HG03442 (cell line): Measurements from ENCODE around the gene LOC128125822.
A peak's percentile ranks its signal among the peaks of the same experiment; 100 is the strongest.
"Not testable (repeated sequence)": the region's sequence is repeated elsewhere in the genome, so short reads cannot be mapped to it uniquely, and the experiment has no call there.

Experiments used
- ATAC-seq: cut with Tn5 transposase; IDR thresholded peaks from one replicate; pipeline ENCODE4 v1.9.1; 2021; ENCODE audit warnings: mild to moderate bottlenecking, moderate library complexity; ENCODE audit not compliant: unreplicated experiment

LOC128125822 gene

DNA sequence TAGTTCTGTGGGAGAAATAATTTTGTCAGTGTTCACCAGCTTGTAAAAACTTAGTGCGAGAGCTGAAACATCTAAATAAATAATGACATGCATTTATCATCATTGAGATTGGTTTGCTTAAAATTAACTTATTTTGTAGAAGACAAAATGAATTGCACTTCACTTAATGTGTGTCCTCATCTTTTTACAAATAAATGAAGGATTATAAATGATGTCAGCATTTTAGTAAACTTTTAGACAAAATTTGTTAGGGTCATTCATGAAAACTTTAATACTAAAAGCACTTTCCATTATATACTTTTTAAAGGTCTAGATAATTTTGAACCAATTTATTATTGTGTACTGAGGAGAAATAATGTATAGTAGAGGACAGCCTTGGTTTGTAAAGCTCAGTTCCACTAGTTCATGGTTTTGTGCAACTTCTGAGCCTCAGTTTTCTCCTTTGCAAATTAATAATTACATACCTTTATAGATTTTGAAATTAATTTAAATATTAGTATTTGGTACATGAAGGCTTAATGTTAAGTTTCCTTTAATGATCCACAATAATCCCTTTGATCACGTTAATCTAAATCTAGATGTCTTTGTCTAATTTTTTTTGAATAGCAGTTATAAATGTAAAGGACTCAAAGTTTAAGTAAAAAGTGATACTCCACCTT is 9.2 kb downstream of the LOC128125822 start:
- ATAC-seq: no peak

DNA sequence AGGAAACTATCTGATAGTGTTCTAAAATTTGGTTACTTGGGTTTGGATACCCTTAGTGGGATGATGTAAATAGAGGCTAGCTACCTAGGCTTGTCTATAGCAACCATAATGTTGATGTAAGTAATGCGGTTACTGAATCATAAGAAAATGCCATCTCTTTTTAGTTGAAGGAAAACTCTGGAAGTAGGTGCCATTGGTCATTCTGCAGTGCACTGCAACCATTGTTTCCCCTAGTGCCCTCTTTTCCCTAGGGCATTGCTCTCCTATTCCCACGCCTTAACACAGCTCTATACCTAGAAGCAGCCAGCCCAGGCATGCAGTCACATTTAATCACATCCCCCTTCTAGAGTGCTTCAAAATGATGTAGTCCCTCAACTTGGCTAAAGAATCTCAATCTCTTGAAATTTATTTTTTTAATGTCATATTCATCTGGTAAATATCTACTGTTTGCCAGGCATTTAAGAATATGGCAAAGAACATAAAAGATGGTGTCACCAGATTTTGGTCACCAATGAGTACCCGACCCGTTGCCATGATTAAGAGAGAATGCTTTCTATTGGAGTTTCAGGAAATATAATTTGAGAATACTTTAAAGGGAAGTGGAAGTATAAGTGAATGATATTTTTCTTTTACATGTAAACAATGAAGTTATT is 10.4 kb downstream of the LOC128125822 start:
- no peak for ATAC-seq

DNA sequence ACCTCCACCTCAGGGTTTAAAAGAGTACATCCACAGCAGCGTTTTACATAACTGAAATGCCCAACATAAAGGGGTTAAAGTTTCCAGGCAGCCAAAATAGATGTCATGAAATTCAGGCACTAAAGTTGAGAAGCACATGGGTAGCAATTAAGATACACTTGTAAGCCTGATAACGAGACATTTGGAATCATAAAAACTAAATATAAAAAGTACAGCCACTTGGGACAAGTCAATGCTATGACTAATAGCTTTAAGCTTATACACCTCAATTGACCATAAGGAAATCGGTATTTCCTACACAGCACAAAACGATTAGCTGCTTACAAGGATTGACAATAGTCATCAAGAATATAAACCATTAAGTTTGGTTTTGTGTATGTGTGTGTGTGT is 11.8 kb downstream of the LOC128125822 start:
- ATAC-seq: no peak

DNA sequence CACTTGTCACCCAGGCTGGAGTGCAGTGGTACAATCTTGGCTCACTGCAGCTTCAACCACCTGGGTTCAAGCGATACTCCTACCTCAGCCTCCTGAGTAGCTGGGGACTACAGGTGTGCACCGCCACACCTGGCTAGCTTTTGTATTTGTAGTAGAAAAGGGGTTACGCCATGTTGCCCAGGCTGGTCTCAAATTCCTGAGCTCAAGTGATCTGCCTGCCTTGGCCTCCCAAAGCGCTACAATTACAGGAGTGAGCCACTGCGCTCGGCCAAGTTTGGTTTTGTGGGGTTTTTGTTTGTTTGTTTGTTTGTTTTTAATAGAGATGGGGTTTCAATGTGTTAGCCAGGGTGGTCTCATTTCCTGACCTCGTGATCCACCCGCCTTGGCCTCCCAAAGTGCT is 12.3 kb downstream of the LOC128125822 start:
- no peak for ATAC-seq

DNA sequence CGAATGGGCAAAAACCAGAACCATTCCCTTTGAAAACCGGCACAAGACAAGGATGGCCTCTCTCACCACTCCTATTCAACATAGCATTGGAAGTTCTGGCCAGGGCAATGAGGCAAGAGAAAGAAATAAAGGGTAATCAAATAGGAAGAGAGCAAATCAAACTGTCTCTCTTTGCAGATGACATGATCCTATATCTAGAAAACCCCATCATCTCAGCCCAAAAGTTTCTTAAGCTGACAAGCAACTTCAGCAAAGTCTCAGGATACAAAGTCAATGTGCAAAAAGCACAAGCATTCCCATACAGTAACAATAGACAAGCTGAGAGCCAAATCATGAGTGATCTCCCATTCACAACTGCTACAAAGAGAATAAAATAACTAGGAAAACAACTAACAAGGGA is 13.4 kb downstream of the LOC128125822 start:
- not testable (repeated sequence) for ATAC-seq

DNA sequence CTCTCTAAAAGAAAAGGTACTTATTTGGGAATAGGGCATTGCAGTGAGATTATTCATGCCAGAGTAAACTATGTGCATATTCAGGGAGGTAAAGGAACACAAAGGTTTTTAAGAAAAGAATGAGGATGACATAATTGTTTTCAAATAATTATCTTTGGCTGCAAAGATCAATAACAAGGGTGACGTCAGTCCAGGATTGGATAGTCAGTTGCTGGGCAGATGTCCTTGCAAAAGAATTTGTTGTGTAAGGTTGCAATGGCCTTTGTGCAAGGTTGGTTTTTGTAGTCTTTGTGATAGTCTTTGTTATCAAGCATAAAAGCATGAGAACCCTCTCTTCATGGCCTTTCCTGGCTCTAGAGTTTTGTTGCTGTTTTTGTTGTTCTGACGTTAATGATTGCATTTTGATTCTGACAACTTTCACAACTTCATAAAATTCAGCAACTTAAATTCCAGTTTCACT is 17.7 kb downstream of the LOC128125822 start:
- ATAC-seq: no peak

DNA sequence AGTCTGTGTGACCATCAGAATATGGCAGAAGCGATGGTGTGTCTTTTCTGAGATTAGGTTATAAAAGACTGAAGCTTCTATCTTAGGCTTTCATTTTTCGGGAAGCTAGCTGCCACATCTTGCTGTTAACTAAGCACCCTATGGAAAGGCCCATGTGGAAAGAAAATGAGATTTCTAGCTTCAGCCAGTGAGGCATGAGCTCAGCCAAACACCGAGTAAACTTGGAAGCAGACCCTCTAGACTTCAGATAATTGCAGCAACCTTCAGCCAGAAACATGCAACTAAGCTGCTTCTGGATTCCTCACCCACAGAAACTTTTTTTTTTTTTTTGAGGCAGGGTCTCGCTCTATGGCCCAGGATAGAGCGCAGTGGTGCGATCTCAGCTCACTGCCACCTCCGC is 20.6 kb downstream of the LOC128125822 start:
- ATAC-seq: no peak

DNA sequence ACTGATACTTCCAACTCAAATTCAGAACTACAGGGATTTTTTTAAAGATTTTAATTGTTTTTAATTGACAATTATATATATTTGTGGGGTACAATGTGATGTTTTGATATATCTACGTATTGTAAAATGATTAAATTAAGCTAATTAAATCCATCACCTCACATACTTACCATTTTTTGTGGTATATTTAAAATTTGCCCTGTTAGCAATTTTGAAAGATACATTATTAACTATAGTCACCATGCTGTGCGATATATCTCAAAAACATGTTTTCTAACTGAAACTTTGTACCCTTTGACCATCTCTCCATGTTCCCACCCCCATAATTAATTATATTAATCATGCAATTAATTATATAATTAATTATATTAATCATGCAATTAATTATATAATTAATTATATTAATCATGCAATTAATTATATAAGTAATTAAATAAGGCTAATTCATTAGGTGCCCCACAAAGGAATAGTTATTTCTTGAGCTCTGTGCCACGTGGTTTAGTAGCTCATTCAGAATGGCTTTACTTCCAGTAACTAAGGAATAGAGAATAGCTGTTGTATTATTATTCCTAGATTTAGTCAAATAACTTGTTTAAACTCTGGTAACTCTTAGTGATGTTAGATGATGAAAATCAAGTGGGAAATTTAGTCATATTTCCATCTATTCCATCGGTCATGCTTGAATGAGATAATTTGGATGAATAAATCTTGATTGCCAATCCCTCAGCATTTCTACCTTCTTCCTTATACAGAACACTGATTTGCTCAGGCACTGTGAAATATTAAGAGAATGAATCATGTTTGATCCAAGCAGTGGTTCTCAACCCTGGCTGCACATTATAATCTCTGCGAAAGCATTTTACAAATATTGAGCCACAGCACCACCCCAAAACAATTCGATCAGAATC is 25.1 kb downstream of the LOC128125822 start:
- no peak for ATAC-seq

DNA sequence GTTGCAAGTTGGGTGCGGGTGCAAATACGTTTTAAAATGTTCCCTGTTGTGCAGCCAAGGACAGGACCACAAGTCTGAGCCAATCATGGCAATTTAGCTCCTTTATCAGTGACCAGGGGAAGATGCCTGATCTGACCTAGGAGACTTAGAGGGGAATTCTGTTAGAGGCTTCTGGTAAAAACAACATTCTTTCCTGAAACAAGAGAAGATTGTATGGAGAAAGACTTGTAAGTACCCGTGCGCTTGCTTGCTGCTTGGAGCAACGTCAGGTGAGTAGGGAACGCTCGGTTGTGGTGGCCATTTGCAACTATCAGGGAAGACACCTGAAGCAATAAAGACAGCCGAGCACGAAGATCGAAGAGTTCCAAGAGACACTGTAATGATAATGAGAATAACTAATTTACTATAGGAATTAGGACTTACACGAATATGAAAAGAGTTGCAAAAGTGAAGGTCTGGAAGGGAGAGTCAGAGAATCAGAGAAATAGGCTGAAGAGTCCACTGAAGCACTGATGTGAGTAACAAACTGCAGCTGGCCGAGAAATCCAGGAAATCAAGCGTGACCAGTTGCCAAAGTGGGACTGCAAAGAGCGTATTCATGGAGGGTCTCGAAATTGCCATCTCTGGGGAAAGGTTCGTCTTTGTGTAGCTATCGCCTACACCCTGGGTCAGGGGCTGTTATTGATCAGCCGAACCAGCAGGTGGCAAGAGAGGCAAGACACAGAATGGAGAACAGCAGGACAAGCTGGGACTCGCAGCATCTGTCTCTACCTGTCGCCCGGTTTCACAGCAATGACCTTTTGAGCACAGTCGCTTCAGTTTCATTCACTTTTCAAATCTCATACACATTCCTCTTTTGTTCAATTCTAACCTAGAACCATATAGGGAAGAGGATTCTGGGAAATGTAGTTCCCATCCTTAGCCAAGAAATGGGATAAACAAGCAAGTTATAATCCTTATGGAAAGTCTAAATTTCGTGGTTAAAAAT is 26.1 kb downstream of the LOC128125822 start:
- peak; percentile 100 for ATAC-seq

DNA sequence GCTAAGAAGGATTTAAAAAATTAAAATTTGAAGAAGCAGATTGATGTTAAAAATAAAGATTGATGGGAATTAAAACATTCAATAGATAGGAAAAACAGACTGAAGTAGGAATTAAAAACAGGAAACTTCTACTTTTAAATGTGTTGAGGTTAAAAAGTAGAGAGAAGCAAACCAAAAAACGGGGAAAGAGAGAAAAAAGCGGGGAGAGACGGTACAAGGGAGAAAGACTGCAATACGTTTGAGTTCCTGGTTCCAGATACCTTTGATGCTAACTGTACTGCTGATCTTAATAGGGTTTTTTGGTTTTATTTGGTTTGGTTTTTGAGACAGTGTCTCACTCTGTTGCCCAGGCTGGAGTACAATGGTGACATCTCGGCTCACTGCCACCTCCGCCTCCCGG is 27.0 kb downstream of the LOC128125822 start:
- no peak for ATAC-seq

DNA sequence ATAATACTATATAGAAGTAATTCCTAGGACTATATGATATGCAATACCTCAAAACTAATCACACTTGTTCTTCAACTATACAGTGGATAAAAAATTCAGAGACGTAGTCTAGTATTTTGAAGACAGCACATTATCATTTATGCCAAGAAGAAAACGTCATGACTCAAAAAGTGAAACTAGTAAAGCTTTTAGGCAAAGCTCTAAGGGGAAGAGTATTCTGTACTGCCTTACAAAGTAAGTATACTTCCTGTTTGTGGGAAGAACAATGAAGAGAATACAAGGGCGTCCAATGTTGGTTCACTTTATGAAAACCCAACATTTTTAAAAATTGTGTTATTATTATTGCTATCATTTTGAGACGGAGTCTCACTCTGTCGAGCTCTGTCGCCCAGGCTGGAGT is 27.9 kb downstream of the LOC128125822 start:
- no peak for ATAC-seq

DNA sequence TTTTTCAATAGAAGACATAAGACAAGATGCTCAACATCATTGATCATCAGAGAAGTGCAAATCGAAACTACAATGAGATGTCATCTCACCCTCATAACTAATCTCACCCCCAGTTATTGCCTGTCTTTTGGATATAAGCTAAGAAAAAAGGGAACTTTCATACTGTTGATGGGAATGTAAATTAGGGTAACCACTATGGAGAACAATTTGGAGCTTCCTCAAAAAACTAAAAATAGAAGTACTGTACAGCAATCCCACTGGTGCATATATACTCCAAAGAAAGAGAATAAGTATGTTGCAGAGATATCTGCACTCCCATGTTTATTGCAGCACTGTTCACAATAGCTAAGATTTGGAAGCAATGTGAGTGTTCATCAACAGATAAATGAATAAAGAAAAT is 37.0 kb downstream of the LOC128125822 start:
- no peak for ATAC-seq

DNA sequence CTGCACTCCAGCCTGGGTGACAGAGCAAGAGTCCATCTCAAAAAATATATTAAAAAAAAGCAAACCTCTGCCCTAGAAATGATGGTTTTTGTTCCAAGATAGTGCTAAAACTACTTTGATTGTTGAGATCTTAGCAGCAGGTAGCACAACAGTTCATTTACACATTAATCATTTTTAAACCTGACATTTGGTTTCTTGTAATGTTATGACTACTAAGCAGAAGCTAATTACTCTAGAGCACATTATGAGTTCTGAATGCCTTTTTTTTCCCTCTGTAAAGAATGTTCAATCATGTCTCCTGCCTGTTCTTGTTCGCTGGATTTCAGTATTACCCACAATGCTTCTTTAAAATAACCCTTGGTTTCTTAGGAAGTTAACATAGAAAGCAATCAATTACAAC is 38.7 kb downstream of the LOC128125822 start:
- no peak for ATAC-seq

DNA sequence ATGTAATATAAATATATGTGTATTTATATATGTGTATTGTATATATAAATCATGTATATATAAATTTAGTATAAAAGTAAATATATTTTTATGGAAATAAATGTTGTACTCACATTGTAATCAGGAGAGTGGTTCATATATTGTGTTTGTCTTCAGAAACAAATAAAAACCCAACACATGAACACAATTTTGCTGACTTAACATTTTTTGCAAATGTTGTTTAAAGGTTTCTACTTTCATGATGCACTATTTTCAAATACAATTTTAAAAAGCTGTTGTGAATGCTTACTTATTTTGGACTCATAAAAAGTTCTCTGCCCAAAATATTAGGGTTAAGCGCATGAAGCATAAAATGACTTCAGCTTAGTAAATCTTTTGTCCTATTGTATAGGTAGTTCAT is 39.3 kb downstream of the LOC128125822 start:
- ATAC-seq: no peak

DNA sequence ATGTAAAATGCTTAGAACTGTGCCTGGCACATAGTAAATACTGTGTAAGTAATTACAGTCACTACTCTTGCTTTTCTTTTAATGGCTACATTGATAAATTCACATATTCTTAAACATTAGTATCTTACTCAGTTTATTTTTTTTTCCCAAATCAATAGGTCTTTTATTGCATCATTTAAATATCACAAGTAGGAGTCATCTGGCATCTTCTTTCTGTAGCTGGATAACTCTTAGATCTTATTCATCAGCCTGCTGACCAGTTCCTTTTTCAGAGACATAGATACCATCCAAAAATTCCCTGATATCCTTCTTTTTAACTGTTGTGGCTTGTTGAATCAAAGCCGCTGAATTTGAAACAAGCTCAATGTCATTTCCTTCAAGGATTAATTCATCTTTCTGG is 43.3 kb downstream of the LOC128125822 start:
- no peak for ATAC-seq
